Fibroblast of lung (primary cell): Measurements from ENCODE around the gene ZNHIT6. TPM values are rescaled to one million over a fixed set of nuclear protein-coding genes. Genes with fewer than 3 reads are reported as not detected.

ENCODE experiments used
- DNase-seq, 2 donors: peaks; one replicate each; pipeline versions ENCODE4 v3.0.0 to v3.0.0-alpha.2; 2010; ENCODE audit warnings: low read depth in 2 of 2
- H2AFZ ChIP-seq: 2 replicates; pipeline ENCODE4 v1.5.1; 2012; ENCODE audit warnings: low read length, control low read depth, inconsistent platforms
- H3K27ac ChIP-seq: 2 replicates; pipeline ENCODE4 v1.5.1; 2011; ENCODE audit warnings: low read length, control low read depth; ENCODE audit not compliant: insufficient read depth
- H3K27me3 ChIP-seq: 2 replicates; pipeline ENCODE4 v1.5.1; 2011; ENCODE audit warnings: mild to moderate bottlenecking, low read length; ENCODE audit not compliant: control insufficient read depth, insufficient read depth
- H3K36me3 ChIP-seq: 2 replicates; pipeline ENCODE4 v1.5.1; 2011; ENCODE audit warnings: low read length; ENCODE audit not compliant: control insufficient read depth, insufficient read depth
- H3K4me1 ChIP-seq: 2 replicates; pipeline ENCODE4 v1.5.1; 2011; ENCODE audit warnings: low read length; ENCODE audit not compliant: control insufficient read depth, insufficient read depth; ENCODE audit errors: extremely low read depth
- H3K4me2 ChIP-seq: 2 replicates; pipeline ENCODE4 v1.5.1; 2011; ENCODE audit warnings: low read length, control low read depth; ENCODE audit not compliant: insufficient read depth; ENCODE audit errors: extremely low read depth
- H3K4me3 ChIP-seq, 4 experiments: fragments of 200-600 bp in 1 of 4; sonication (generic) in 1 of 4; replicated peaks in 1 of 4; 2 replicates each; pipeline ENCODE4 v1.5.1; 2011 to 2016; ENCODE audit warnings: low read length in 4 of 4, low read depth in 3 of 4, mild to moderate bottlenecking in 3 of 4, control low read depth in 2 of 4, inconsistent platforms in 1 of 4, mixed read lengths in 1 of 4; ENCODE audit not compliant: insufficient read depth in 1 of 4; ENCODE audit errors: control extremely low read depth in 1 of 4
- H3K79me2 ChIP-seq: 2 replicates; pipeline ENCODE4 v1.5.1; 2012; ENCODE audit warnings: mild to moderate bottlenecking, low read length, inconsistent platforms; ENCODE audit not compliant: control insufficient read depth, insufficient read depth
- H3K9ac ChIP-seq: 2 replicates; pipeline ENCODE4 v1.5.1; 2011; ENCODE audit warnings: mild to moderate bottlenecking, low read length, control low read depth; ENCODE audit not compliant: insufficient read depth
- H3K9me3 ChIP-seq: 2 replicates; pipeline ENCODE4 v1.5.1; 2012; ENCODE audit warnings: low read depth, low read length; ENCODE audit not compliant: control insufficient read depth, insufficient read depth
- H4K20me1 ChIP-seq: 2 replicates; pipeline ENCODE4 v1.5.1; 2011; ENCODE audit warnings: low read length; ENCODE audit not compliant: control insufficient read depth, insufficient read depth; ENCODE audit errors: extremely low read depth
- EZH2 ChIP-seq: IDR thresholded peaks from 2 replicates; pipeline ENCODE4 v1.5.1; 2012; ENCODE audit warnings: low read length, control low read depth, mild to moderate bottlenecking; ENCODE audit errors: missing control alignments
- polyA plus RNA-seq, 2 donors: library from polyadenylated mRNA; depleted of rRNA in 1 of 2; stranded (reverse) in 1 of 2; unstranded in 1 of 2; fragments of >200 nt; gene quantifications; 2 replicates each; pipeline ENCODE4 v1.2.1, GENCODE V29; 2011 to 2012; ENCODE audit warnings: missing spikeins in 1 of 2
- total RNA-seq: library from RNA; depleted of rRNA; stranded (reverse); fragments of >200 nt; gene quantifications from 2 replicates; pipeline ENCODE4 v1.2.1, GENCODE V29; 2014
- TF ChIP-seq, protein P1 (sequence below), 2 donors: IDR thresholded peaks in 1 of 2; conservative IDR thresholded peaks in 1 of 2; 1 replicate in 1 of 2; 2 replicates in 1 of 2; pipeline ENCODE4 v1.5.1; 2011 to 2012; ENCODE audit warnings: low read length in 2 of 2, control low read depth in 1 of 2, inconsistent platforms in 1 of 2, low read depth in 1 of 2, mild to moderate bottlenecking in 1 of 2

Gene ZNHIT6
- total and polyA plus RNA-seq, 2 donors (not counting 1 experiment from before 2014, with no cell fraction given) = 14.3 to 15.5 TPM

DNA sequence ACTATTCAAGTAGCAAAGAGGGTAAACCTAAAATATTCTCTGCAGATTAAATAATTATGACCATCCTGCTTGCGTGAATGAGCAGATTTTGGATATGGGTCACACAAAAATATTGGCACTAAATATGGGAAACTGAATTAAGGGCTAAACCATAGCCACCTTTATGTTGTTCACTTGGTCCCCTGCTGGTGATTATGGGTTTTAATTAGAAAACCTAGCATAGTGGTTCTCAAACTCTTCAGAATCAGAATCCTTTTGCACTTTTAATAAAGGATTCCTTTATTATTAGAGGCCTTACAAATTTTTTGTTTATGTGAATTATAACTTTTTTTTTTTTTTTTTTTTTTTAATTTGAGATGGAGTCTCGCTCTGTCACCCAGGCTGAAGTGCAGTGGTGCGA, 38.5 kb upstream of the ZNHIT6 start:
- no peaks in the 10 kb centered on the region for H3K79me2 ChIP-seq
- H2AFZ ChIP-seq = no peak overlapping the region
- no peaks in the 10 kb centered on the region for H3K36me3 ChIP-seq
- no peak overlapping the region for H3K9ac ChIP-seq
- H3K4me3 ChIP-seq = no peak overlapping the region
- H3K4me1 ChIP-seq = no peaks in the 10 kb centered on the region
- no peak overlapping the region for H3K27ac ChIP-seq
- TF ChIP-seq, protein P1, sequence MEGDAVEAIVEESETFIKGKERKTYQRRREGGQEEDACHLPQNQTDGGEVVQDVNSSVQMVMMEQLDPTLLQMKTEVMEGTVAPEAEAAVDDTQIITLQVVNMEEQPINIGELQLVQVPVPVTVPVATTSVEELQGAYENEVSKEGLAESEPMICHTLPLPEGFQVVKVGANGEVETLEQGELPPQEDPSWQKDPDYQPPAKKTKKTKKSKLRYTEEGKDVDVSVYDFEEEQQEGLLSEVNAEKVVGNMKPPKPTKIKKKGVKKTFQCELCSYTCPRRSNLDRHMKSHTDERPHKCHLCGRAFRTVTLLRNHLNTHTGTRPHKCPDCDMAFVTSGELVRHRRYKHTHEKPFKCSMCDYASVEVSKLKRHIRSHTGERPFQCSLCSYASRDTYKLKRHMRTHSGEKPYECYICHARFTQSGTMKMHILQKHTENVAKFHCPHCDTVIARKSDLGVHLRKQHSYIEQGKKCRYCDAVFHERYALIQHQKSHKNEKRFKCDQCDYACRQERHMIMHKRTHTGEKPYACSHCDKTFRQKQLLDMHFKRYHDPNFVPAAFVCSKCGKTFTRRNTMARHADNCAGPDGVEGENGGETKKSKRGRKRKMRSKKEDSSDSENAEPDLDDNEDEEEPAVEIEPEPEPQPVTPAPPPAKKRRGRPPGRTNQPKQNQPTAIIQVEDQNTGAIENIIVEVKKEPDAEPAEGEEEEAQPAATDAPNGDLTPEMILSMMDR (conservative IDR thresholded peaks at IDR 0.05 in 1 of 2, IDR thresholded peaks at IDR 0.05 in 1 of 2; ENCODE audit: low read depth in 1 of 2, low read length in 2 of 2) = peak in 1 of 2 donors; percentile 9
- no peak for TF ChIP-seq EZH2
- no peaks in the 10 kb centered on the region for H4K20me1 ChIP-seq
- H3K9me3 ChIP-seq = no peaks in the 10 kb centered on the region
- no peak for DNase-seq
- no peak overlapping the region for H3K4me2 ChIP-seq
- no peaks in the 10 kb centered on the region for H3K27me3 ChIP-seq

DNA sequence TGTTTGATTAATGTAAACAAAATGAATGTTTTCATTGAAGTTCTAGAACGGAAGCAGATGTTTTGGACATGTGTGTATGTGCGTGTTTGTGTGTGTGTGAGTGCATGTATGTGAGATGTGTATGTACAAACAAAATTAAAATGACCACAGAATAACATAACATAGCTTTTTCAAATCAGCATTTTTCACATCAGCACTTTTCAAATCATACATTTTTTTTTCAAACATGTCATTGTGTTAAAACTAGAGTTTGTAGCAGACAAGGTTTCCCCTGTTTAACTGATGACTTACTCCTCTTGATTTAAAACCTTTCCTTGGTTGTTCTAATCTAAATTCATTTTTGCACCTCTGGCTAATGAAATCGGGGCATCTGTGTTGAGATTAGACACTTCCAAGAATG, 35.6 kb upstream of the ZNHIT6 start:
- Histone ChIP-seq H3K36me3 (no peaks in the 10 kb centered on the region), H3K9me3 (no peaks in the 10 kb centered on the region), H3K4me1 (no peaks in the 10 kb centered on the region), H3K27ac (no peak overlapping the region), H4K20me1 (no peaks in the 10 kb centered on the region), H2AFZ (no peak overlapping the region), H3K4me2 (no peak overlapping the region), H3K4me3 (no peak overlapping the region), H3K9ac (no peak overlapping the region), H3K79me2 (no peaks in the 10 kb centered on the region), H3K27me3 (no peaks in the 10 kb centered on the region)
- no peak for DNase-seq
- TF ChIP-seq EZH2 = no peak
- TF ChIP-seq, protein P1 (conservative IDR thresholded peaks at IDR 0.05 in 1 of 2, IDR thresholded peaks at IDR 0.05 in 1 of 2; ENCODE audit: low read depth in 1 of 2, low read length in 2 of 2) = no peak

DNA sequence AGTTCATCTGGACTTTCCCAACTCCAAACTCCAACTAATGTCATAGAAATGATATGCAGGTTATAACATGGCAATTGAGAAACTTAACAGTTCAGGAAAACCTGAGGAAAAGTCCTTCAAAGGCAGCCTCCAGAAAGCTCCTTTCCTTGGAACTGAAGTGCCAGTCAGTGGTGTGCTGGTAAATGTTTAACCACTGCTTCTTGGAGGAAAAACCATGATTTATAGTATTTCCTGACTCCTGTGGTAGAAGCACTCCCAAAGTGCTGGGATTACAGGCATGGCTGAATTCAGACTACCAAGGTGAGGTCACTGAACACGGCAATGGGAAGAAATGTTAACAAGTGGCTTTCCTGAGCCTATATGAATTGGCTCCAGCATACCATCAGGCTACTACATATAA, 26.7 kb upstream of the ZNHIT6 start:
- Histone ChIP-seq H3K27me3 (no peaks in the 10 kb centered on the region), H3K79me2 (no peaks in the 10 kb centered on the region), H3K36me3 (no peaks in the 10 kb centered on the region), H3K4me3 (no peak overlapping the region), H3K9ac (no peak overlapping the region), H3K4me2 (no peak overlapping the region), H3K9me3 (no peaks in the 10 kb centered on the region), H3K4me1 (no peaks in the 10 kb centered on the region), H2AFZ (no peak overlapping the region), H3K27ac (no peak overlapping the region), H4K20me1 (no peaks in the 10 kb centered on the region)
- TF ChIP-seq, protein P1 (conservative IDR thresholded peaks at IDR 0.05 in 1 of 2, IDR thresholded peaks at IDR 0.05 in 1 of 2; ENCODE audit: low read depth in 1 of 2, low read length in 2 of 2) = no peak
- TF ChIP-seq EZH2 = no peak
- no peak for DNase-seq
